ENCODE results near the gene LTN1. TPM values are rescaled to one million over a fixed set of nuclear protein-coding genes. Genes with fewer than 3 reads are reported as not detected.

Gene LTN1
- total and polyA plus RNA-seq, 2 of the 13 experiments (the other 11 are each of a cell fraction or from before 2014, with no cell fraction given): 6.7 to 24.6 TPM

DNA sequence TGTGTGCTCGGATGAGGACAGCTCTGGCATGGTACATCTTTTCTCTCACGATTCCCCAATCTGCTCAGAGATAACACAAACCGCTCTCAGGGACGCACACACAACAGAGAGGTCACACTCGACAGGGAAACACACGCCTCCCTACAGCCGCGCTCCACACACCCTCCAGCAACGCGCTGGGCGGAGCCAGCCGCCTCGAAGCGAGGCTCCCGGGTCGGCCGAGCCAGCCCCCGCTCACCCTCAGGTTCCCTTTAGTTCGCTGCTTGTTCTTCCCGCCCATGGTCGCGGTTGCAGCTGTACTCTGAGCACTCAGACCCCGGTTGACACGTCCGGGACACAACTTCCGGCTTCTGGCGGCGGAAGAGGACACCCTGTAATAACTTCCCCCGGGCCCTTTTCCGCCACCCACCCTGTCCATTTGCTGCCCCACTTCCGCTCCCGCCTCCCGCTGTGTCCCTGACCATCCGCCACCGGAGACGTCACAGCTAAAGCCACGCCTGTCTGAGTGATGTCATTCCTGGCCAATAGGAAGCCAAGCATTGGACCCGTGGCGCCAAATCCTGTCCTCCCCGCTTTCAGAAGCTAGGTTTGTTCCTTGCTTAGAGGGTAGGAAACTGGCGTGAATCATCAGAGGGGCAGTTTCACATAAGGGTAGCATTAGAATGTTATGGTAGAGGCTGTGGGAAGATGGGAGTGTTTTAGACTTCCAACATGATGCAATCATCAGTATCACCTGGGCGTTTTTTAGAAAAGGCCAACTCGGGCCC lies at the start of gene LTN1 (continued):
- TF ChIP-seq ZNF605 (CRISPR knock-in tag; IDR thresholded peaks at IDR 0.05) (peak; percentile 46; the same call in 1 of the 2 replicates), ZSCAN31 (CRISPR knock-in tag; IDR thresholded peaks at IDR 0.05; ENCODE audit: low read depth) (peak; percentile 94), ZFX (CRISPR knock-in tag; IDR thresholded peaks at IDR 0.05; ENCODE audit: low read depth) (peak; percentile 60), ZNF431 (CRISPR knock-in tag; IDR thresholded peaks at IDR 0.05; ENCODE audit: borderline replicate concordance, low read depth) (no peak), ZNF816 (CRISPR knock-in tag; IDR thresholded peaks at IDR 0.05; ENCODE audit: borderline replicate concordance) (no peak), CBX2 (IDR thresholded peaks at IDR 0.05; ENCODE audit: low read depth, low read length) (no peak), CBX2 (CRISPR knock-in tag; IDR thresholded peaks at IDR 0.05; ENCODE audit: low read depth) (peak; percentile 36; the same call in 1 of the 2 replicates), PHF20 (CRISPR knock-in tag; IDR thresholded peaks at IDR 0.05) (peak; percentile 99), GPN1 (CRISPR knock-in tag; IDR thresholded peaks at IDR 0.05; ENCODE audit: borderline replicate concordance) (no peak), ZNF33B (CRISPR knock-in tag; IDR thresholded peaks at IDR 0.05) (no peak), ZNF430 (CRISPR knock-in tag; IDR thresholded peaks at IDR 0.05) (no peak), ZNF224 (CRISPR knock-in tag; IDR thresholded peaks at IDR 0.05) (no peak; the same call in 1 of the 2 replicates), ZNF563 (CRISPR knock-in tag; IDR thresholded peaks at IDR 0.05) (peak; percentile 40; the same call in 1 of the 2 replicates), ERF (CRISPR knock-in tag; IDR thresholded peaks at IDR 0.05) (peak; percentile 66), GABPA (IDR thresholded peaks at IDR 0.05; ENCODE audit: low read depth, low read length) (peak; percentile 100), GABPA (CRISPR knock-in tag; IDR thresholded peaks at IDR 0.05; ENCODE audit: low read depth) (peak; percentile 100), PRPF4 (IDR thresholded peaks at IDR 0.05; ENCODE audit: low read depth, low read length, poor library complexity, severe bottlenecking) (no peak), ZMYM3 (CRISPR knock-in tag; IDR thresholded peaks at IDR 0.05) (no peak; the same call in 1 of the 2 replicates), ADNP (CRISPR knock-in tag; IDR thresholded peaks at IDR 0.05) (no peak), ZBTB7B (CRISPR knock-in tag; IDR thresholded peaks at IDR 0.05) (no peak)
- TF ChIP-seq, protein P1, sequence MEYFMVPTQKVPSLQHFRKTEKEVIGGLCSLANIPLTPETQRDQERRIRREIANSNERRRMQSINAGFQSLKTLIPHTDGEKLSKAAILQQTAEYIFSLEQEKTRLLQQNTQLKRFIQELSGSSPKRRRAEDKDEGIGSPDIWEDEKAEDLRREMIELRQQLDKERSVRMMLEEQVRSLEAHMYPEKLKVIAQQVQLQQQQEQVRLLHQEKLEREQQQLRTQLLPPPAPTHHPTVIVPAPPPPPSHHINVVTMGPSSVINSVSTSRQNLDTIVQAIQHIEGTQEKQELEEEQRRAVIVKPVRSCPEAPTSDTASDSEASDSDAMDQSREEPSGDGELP (IDR thresholded peaks at IDR 0.05; ENCODE audit: borderline replicate concordance, low read depth): peak; percentile 74; the same call in 1 of the 2 replicates
- TF ChIP-seq, protein P2, sequence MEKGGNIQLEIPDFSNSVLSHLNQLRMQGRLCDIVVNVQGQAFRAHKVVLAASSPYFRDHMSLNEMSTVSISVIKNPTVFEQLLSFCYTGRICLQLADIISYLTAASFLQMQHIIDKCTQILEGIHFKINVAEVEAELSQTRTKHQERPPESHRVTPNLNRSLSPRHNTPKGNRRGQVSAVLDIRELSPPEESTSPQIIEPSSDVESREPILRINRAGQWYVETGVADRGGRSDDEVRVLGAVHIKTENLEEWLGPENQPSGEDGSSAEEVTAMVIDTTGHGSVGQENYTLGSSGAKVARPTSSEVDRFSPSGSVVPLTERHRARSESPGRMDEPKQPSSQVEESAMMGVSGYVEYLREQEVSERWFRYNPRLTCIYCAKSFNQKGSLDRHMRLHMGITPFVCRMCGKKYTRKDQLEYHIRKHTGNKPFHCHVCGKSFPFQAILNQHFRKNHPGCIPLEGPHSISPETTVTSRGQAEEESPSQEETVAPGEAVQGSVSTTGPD (CRISPR knock-in tag; IDR thresholded peaks at IDR 0.05): no peak
- TF ChIP-seq, protein P3, sequence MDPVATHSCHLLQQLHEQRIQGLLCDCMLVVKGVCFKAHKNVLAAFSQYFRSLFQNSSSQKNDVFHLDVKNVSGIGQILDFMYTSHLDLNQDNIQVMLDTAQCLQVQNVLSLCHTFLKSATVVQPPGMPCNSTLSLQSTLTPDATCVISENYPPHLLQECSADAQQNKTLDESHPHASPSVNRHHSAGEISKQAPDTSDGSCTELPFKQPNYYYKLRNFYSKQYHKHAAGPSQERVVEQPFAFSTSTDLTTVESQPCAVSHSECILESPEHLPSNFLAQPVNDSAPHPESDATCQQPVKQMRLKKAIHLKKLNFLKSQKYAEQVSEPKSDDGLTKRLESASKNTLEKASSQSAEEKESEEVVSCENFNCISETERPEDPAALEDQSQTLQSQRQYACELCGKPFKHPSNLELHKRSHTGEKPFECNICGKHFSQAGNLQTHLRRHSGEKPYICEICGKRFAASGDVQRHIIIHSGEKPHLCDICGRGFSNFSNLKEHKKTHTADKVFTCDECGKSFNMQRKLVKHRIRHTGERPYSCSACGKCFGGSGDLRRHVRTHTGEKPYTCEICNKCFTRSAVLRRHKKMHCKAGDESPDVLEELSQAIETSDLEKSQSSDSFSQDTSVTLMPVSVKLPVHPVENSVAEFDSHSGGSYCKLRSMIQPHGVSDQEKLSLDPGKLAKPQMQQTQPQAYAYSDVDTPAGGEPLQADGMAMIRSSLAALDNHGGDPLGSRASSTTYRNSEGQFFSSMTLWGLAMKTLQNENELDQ (CRISPR knock-in tag; IDR thresholded peaks at IDR 0.05; ENCODE audit: borderline replicate concordance): no peak
- TF ChIP-seq, protein P4, sequence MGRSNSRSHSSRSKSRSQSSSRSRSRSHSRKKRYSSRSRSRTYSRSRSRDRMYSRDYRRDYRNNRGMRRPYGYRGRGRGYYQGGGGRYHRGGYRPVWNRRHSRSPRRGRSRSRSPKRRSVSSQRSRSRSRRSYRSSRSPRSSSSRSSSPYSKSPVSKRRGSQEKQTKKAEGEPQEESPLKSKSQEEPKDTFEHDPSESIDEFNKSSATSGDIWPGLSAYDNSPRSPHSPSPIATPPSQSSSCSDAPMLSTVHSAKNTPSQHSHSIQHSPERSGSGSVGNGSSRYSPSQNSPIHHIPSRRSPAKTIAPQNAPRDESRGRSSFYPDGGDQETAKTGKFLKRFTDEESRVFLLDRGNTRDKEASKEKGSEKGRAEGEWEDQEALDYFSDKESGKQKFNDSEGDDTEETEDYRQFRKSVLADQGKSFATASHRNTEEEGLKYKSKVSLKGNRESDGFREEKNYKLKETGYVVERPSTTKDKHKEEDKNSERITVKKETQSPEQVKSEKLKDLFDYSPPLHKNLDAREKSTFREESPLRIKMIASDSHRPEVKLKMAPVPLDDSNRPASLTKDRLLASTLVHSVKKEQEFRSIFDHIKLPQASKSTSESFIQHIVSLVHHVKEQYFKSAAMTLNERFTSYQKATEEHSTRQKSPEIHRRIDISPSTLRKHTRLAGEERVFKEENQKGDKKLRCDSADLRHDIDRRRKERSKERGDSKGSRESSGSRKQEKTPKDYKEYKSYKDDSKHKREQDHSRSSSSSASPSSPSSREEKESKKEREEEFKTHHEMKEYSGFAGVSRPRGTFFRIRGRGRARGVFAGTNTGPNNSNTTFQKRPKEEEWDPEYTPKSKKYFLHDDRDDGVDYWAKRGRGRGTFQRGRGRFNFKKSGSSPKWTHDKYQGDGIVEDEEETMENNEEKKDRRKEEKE (IDR thresholded peaks at IDR 0.05): no peak

Measured in HepG2 (cell line).